ES-I3 (cell line): ENCODE results near the gene NAA50.

Experiments used
- H3K36me3 ChIP-seq: 2 replicates; pipeline ENCODE4 v1.6.1; 2013; ENCODE audit warnings: mild to moderate bottlenecking, low read length, control low read depth, moderate library complexity; ENCODE audit not compliant: insufficient read depth
- H3K4me1 ChIP-seq: 2 replicates; pipeline ENCODE4 v1.6.1; 2013; ENCODE audit warnings: mild to moderate bottlenecking, control low read depth, low read length; ENCODE audit not compliant: insufficient read depth
- H3K9ac ChIP-seq: 2 replicates; pipeline ENCODE4 v1.6.1; 2013; ENCODE audit warnings: low read depth, mild to moderate bottlenecking, low read length, moderate library complexity
- H3K9me3 ChIP-seq: 2 replicates; pipeline ENCODE4 v1.6.1; 2013; ENCODE audit warnings: mild to moderate bottlenecking, low read length, moderate library complexity; ENCODE audit not compliant: control insufficient read depth, insufficient read depth

The NAA50 gene

GRCh38 chr3:113719758-113720157, 26.3 kb downstream of the NAA50 start:
- Histone ChIP-seq H3K9me3 (no peaks in the 10 kb centered on the region), H3K9ac (no peak overlapping the region), H3K36me3 (peaks cover 10% of the 10 kb centered on the region; the same call in 1 of the 2 replicates), H3K4me1 (no peaks in the 10 kb centered on the region)

- H3K36me3 ChIP-seq, result peaks cover 10% of the 10 kb centered on the region; the same call in 1 of the 2 replicates
- H3K9ac ChIP-seq, result no peak overlapping the region
- no peaks in the 10 kb centered on the region for H3K9me3 ChIP-seq
- H3K4me1 ChIP-seq, result no peaks in the 10 kb centered on the region
Measured at GRCh38 chr3:113719294-113719693, 26.8 kb downstream of the NAA50 start.

GRCh38 chr3:113717818-113718217, 28.2 kb downstream of the NAA50 start:
- H3K9ac ChIP-seq, result no peak overlapping the region
- H3K36me3 ChIP-seq, result peaks cover 10% of the 10 kb centered on the region; the same call in 1 of the 2 replicates
- H3K9me3 ChIP-seq, result no peaks in the 10 kb centered on the region
- H3K4me1 ChIP-seq, result no peaks in the 10 kb centered on the region

GRCh38 chr3:113717308-113717707, 28.7 kb downstream of the NAA50 start:
- peaks cover 10% of the 10 kb centered on the region; the same call in 1 of the 2 replicates for H3K36me3 ChIP-seq
- H3K9ac ChIP-seq, result no peak overlapping the region
- H3K9me3 ChIP-seq, result no peaks in the 10 kb centered on the region
- no peaks in the 10 kb centered on the region for H3K4me1 ChIP-seq

GRCh38 chr3:113714702-113715101, 31.3 kb downstream of the NAA50 start:
- no peaks in the 10 kb centered on the region for H3K4me1 ChIP-seq
- H3K9me3 ChIP-seq, result no peaks in the 10 kb centered on the region
- no peak overlapping the region for H3K9ac ChIP-seq
- no peaks in the 10 kb centered on the region; the same call in 1 of the 2 replicates for H3K36me3 ChIP-seq

- no peak overlapping the region for H3K9ac ChIP-seq
- H3K36me3 ChIP-seq, result no peaks in the 10 kb centered on the region; the same call in 1 of the 2 replicates
Measured at GRCh38 chr3:113712129-113712528, 33.9 kb downstream of the NAA50 start.

GRCh38 chr3:113707835-113708234, 38.2 kb downstream of the NAA50 start:
- Histone ChIP-seq H3K9ac (no peak overlapping the region), H3K4me1 (no peaks in the 10 kb centered on the region), H3K36me3 (no peaks in the 10 kb centered on the region), H3K9me3 (no peaks in the 10 kb centered on the region)

More at GRCh38 chr3:113712129-113712528, 33.9 kb downstream of the NAA50 start:
- Histone ChIP-seq H3K9me3 (no peaks in the 10 kb centered on the region), H3K4me1 (no peaks in the 10 kb centered on the region)

- Histone ChIP-seq H3K9ac (peak overlapping the region; percentile 67), H3K9me3 (no peaks in the 10 kb centered on the region), H3K36me3 (no peaks in the 10 kb centered on the region), H3K4me1 (peaks cover 4% of the 10 kb centered on the region; the same call in 1 of the 2 replicates)
Measured at GRCh38 chr3:113698956-113699355, 47.1 kb downstream of the NAA50 start.

- Histone ChIP-seq H3K4me1 (peaks cover 4% of the 10 kb centered on the region; the same call in 1 of the 2 replicates), H3K9me3 (no peaks in the 10 kb centered on the region), H3K36me3 (no peaks in the 10 kb centered on the region), H3K9ac (peak overlapping the region; percentile 67; the same call in 1 of the 2 replicates)
Measured at GRCh38 chr3:113698213-113698742, 47.8 kb downstream of the NAA50 start.

- H3K4me1 ChIP-seq, result peaks cover 4% of the 10 kb centered on the region; the same call in 1 of the 2 replicates
- no peaks in the 10 kb centered on the region for H3K36me3 ChIP-seq
- H3K9me3 ChIP-seq, result no peaks in the 10 kb centered on the region
- peak overlapping the region; percentile 70 for H3K9ac ChIP-seq
Measured at GRCh38 chr3:113697500-113698090, 48.5 kb downstream of the NAA50 start.

GRCh38 chr3:113696658-113697499, 49.2 kb downstream of the NAA50 start:
- peaks cover 4% of the 10 kb centered on the region; the same call in 1 of the 2 replicates for H3K4me1 ChIP-seq
- H3K9ac ChIP-seq, result peak overlapping the region; percentile 70
- H3K36me3 ChIP-seq, result no peaks in the 10 kb centered on the region
- H3K9me3 ChIP-seq, result no peaks in the 10 kb centered on the region

- Histone ChIP-seq H3K4me1 (peaks cover 4% of the 10 kb centered on the region; the same call in 1 of the 2 replicates), H3K9me3 (no peaks in the 10 kb centered on the region), H3K9ac (peak within 1 kb of the TSS; percentile 83), H3K36me3 (no peaks in the 10 kb centered on the region)
Measured at GRCh38 chr3:113695786-113696645, 50.0 kb downstream of the NAA50 start, which contains the start of gene USF3. Gene USF3 (minus strand): TSS chr3:113696642. CDS start chr3:113674878, 21,764 bp downstream.

GRCh38 chr3:113695431-113695785, 50.6 kb downstream of the NAA50 start:
- H3K9me3 ChIP-seq, result no peaks in the 10 kb centered on the region
- no peaks in the 10 kb centered on the region for H3K36me3 ChIP-seq
- peaks cover 4% of the 10 kb centered on the region; the same call in 1 of the 2 replicates for H3K4me1 ChIP-seq
- H3K9ac ChIP-seq, result peak overlapping the region; percentile 83

- H3K4me1 ChIP-seq, result peaks cover 17% of the 10 kb centered on the region
- no peaks in the 10 kb centered on the region for H3K36me3 ChIP-seq
- H3K9me3 ChIP-seq, result no peaks in the 10 kb centered on the region; the same call in 1 of the 2 replicates
- no peak overlapping the region for H3K9ac ChIP-seq
Measured at GRCh38 chr3:113690482-113690881, 55.6 kb downstream of the NAA50 start.
